WERI-Rb-1 (cell line): Measurements from ENCODE around the gene DPP10.

Experiments used
- DNase-seq: peaks from one replicate; pipeline ENCODE4 v3.0.0-alpha.2; 2020
- H3K27ac ChIP-seq: fragments of 250-450 bp; sonication (Bioruptor Pico); 2 replicates; pipeline ENCODE4 v1.5.1; 2020; ENCODE audit warnings: mild to moderate bottlenecking, moderate library complexity
- H3K27me3 ChIP-seq: fragments of 250-450 bp; sonication (Bioruptor Pico); 2 replicates; pipeline ENCODE4 v1.5.1; 2021; ENCODE audit warnings: mild to moderate bottlenecking, low read depth, moderate library complexity; ENCODE audit not compliant: insufficient read depth, severe bottlenecking
- H3K36me3 ChIP-seq: fragments of 250-450 bp; sonication (Bioruptor Pico); 2 replicates; pipeline ENCODE4 v1.5.1; 2020; ENCODE audit warnings: mild to moderate bottlenecking, moderate library complexity
- H3K4me3 ChIP-seq: 2 replicates; pipeline ENCODE4 v1.5.1; 2011; ENCODE audit warnings: low read depth, mild to moderate bottlenecking, control low read depth, low read length
- H3K9me3 ChIP-seq: fragments of 250-450 bp; sonication (Bioruptor Pico); 2 replicates; pipeline ENCODE4 v1.5.1; 2021; ENCODE audit warnings: mild to moderate bottlenecking, moderate library complexity; ENCODE audit not compliant: severe bottlenecking
- TF ChIP-seq, protein P1 (sequence below): IDR thresholded peaks from 2 replicates; pipeline ENCODE4 v1.5.1; 2011; ENCODE audit warnings: low read depth, mild to moderate bottlenecking, control low read depth, inconsistent platforms, low read length

The DPP10 gene

GRCh38 chr2:115162494-115163293 is 720.3 kb downstream of the DPP10 start:
- peak overlapping the region; percentile 60 for H3K4me3 ChIP-seq
- no peaks in the 10 kb centered on the region for H3K9me3 ChIP-seq
- DNase-seq = peak; percentile 40
- no peaks in the 10 kb centered on the region for H3K27me3 ChIP-seq
- TF ChIP-seq, protein P1, sequence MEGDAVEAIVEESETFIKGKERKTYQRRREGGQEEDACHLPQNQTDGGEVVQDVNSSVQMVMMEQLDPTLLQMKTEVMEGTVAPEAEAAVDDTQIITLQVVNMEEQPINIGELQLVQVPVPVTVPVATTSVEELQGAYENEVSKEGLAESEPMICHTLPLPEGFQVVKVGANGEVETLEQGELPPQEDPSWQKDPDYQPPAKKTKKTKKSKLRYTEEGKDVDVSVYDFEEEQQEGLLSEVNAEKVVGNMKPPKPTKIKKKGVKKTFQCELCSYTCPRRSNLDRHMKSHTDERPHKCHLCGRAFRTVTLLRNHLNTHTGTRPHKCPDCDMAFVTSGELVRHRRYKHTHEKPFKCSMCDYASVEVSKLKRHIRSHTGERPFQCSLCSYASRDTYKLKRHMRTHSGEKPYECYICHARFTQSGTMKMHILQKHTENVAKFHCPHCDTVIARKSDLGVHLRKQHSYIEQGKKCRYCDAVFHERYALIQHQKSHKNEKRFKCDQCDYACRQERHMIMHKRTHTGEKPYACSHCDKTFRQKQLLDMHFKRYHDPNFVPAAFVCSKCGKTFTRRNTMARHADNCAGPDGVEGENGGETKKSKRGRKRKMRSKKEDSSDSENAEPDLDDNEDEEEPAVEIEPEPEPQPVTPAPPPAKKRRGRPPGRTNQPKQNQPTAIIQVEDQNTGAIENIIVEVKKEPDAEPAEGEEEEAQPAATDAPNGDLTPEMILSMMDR = no peak
- peak overlapping the region; percentile 90 for H3K27ac ChIP-seq
- peaks cover 48% of the 10 kb centered on the region for H3K36me3 ChIP-seq

GRCh38 chr2:115163572-115163971 is 721.1 kb downstream of the DPP10 start:
- peak overlapping the region; percentile 60 for H3K4me3 ChIP-seq
- TF ChIP-seq, protein P1 = peak; percentile 30; the same call in 1 of the 2 replicates

DNA sequence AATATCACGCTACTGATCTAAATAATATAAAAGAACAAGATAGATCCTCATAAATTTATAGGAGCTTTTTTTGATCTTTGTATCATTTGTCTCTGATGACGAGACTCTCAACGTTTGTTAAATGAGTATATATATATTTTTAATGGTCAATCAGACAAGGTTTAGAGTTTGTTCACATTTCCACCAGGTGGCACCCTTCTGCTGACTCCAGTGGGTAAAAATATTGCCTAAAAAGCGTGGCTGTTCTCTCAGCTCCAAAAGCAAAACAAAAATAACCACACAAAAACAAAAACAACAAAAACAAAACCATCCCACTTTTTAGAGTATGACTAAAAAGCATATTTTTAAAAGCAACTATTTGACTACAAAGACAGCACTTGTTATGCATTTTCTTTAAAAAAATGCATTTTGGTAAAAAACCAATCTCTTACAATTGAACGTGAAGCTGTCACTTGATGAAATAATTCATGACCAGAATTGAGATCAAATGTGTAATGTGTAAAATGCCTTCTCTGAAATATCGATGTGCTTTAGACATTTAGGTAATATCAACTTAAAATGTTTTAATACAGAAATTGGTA is 723.2 kb downstream of the DPP10 start:
- TF ChIP-seq, protein P1 = peak; percentile 51; the same call in 1 of the 2 replicates
- DNase-seq = peak; percentile 30

More at GRCh38 chr2:115163572-115163971, 721.1 kb downstream of the DPP10 start:
- Histone ChIP-seq H3K27ac (peak overlapping the region; percentile 90), H3K9me3 (no peaks in the 10 kb centered on the region), H3K27me3 (no peaks in the 10 kb centered on the region), H3K36me3 (peaks cover 43% of the 10 kb centered on the region)
- peak; percentile 66 for DNase-seq

GRCh38 chr2:115168457-115168856 is 726.0 kb downstream of the DPP10 start:
- no peaks in the 10 kb centered on the region for H3K27me3 ChIP-seq
- H3K4me3 ChIP-seq = no peak overlapping the region
- H3K27ac ChIP-seq = no peak overlapping the region
- H3K36me3 ChIP-seq = peaks cover 60% of the 10 kb centered on the region
- no peaks in the 10 kb centered on the region for H3K9me3 ChIP-seq
- TF ChIP-seq, protein P1 = no peak
- no peak for DNase-seq

More for the DNA sequence above, 723.2 kb downstream of the DPP10 start:
- Histone ChIP-seq H3K27ac (no peak overlapping the region), H3K36me3 (peaks cover 56% of the 10 kb centered on the region), H3K27me3 (no peaks in the 10 kb centered on the region), H3K9me3 (no peaks in the 10 kb centered on the region), H3K4me3 (no peak overlapping the region)

DNA sequence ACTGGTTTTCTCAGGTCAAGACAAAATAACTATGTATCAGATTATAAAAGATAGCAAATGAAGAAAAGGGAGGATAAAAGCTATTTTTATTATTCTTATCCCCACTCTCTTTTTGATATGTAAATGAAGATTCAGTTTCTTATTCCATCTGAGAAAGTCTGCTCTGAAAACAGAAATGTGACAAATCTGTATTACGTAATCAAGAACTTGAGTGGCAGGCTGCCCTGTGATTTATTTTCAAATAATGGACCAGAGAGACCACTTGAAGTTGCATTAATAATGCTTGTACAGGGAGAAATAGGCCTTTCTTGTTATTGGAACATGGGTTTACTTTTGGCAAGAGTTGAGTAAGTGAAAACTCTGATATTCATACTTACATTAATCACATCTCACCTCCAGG is 727.4 kb downstream of the DPP10 start:
- Histone ChIP-seq H3K36me3 (peaks cover 59% of the 10 kb centered on the region), H3K27ac (no peak overlapping the region), H3K9me3 (no peaks in the 10 kb centered on the region), H3K4me3 (no peak overlapping the region), H3K27me3 (no peaks in the 10 kb centered on the region)
- TF ChIP-seq, protein P1 = no peak
- no peak for DNase-seq
